Cardiac muscle cell (in vitro differentiated cells and primary cell): ENCODE measurements around the gene LYST. TPM values are rescaled to one million over a fixed set of nuclear protein-coding genes. Genes with fewer than 3 reads are reported as not detected.

ENCODE experiments used
- DNase-seq, 2 donors: peaks; one replicate each; pipeline versions ENCODE4 v3.0.0 to v3.0.0-alpha.2; 2010 to 2017; ENCODE audit warnings: low read depth in 1 of 2, low spot score in 1 of 2
- H3K27ac ChIP-seq: fragments of 200-600 bp; sonication (generic); 2 replicates; pipeline ENCODE4 v1.5.1; 2016
- H3K27me3 ChIP-seq: fragments of 200-600 bp; sonication (generic); 2 replicates; pipeline ENCODE4 v1.6.0; 2016; ENCODE audit warnings: control low read depth
- H3K36me3 ChIP-seq: fragments of 200-600 bp; sonication (generic); 2 replicates; pipeline ENCODE4 v1.5.1; 2016; ENCODE audit warnings: control low read depth
- H3K4me1 ChIP-seq: fragments of 200-600 bp; sonication (generic); 2 replicates; pipeline ENCODE4 v1.8.1; 2017; ENCODE audit warnings: low read depth, mild to moderate bottlenecking, mixed run types
- H3K4me3 ChIP-seq: fragments of 200-600 bp; sonication (generic); 2 replicates; pipeline ENCODE4 v1.5.1; 2016; ENCODE audit warnings: mild to moderate bottlenecking
- H3K9me3 ChIP-seq: fragments of 200-600 bp; sonication (generic); 2 replicates; pipeline ENCODE4 v1.5.1; 2017; ENCODE audit warnings: low read depth, mild to moderate bottlenecking, control low read depth
- polyA plus RNA-seq: library from polyadenylated mRNA; unstranded; fragments of >200 nt; fragmentation: Nextera tagmentation; extraction: Ambion mirVana; gene quantifications from 2 replicates; pipeline ENCODE4 v1.2.1, GENCODE V29; 2016
- total RNA-seq: library from RNA; depleted of rRNA; stranded (reverse); fragments of >200 nt; gene quantifications from 2 replicates; pipeline ENCODE4 v1.2.3, GENCODE V29; 2016
- TF ChIP-seq, protein P1 (sequence below): IDR thresholded peaks from 2 replicates; pipeline ENCODE4 v1.5.1; 2012; ENCODE audit warnings: low read depth, mild to moderate bottlenecking, low read length

LYST gene
- total and polyA plus RNA-seq, 2 experiments from 2014 or later = 4.5 to 5.2 TPM

GRCh38 chr1:235782601-235783000, 84.1 kb downstream of the LYST start:
- no peaks in the 10 kb centered on the region for H3K9me3 ChIP-seq
- H3K27ac ChIP-seq = no peak overlapping the region
- no peaks in the 10 kb centered on the region for H3K27me3 ChIP-seq
- TF ChIP-seq, protein P1, sequence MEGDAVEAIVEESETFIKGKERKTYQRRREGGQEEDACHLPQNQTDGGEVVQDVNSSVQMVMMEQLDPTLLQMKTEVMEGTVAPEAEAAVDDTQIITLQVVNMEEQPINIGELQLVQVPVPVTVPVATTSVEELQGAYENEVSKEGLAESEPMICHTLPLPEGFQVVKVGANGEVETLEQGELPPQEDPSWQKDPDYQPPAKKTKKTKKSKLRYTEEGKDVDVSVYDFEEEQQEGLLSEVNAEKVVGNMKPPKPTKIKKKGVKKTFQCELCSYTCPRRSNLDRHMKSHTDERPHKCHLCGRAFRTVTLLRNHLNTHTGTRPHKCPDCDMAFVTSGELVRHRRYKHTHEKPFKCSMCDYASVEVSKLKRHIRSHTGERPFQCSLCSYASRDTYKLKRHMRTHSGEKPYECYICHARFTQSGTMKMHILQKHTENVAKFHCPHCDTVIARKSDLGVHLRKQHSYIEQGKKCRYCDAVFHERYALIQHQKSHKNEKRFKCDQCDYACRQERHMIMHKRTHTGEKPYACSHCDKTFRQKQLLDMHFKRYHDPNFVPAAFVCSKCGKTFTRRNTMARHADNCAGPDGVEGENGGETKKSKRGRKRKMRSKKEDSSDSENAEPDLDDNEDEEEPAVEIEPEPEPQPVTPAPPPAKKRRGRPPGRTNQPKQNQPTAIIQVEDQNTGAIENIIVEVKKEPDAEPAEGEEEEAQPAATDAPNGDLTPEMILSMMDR = no peak
- H3K4me1 ChIP-seq = no peaks in the 10 kb centered on the region
- peak in 1 of 2 donors; percentile 8 for DNase-seq
- H3K4me3 ChIP-seq = no peak overlapping the region
- H3K36me3 ChIP-seq = no peaks in the 10 kb centered on the region

DNA sequence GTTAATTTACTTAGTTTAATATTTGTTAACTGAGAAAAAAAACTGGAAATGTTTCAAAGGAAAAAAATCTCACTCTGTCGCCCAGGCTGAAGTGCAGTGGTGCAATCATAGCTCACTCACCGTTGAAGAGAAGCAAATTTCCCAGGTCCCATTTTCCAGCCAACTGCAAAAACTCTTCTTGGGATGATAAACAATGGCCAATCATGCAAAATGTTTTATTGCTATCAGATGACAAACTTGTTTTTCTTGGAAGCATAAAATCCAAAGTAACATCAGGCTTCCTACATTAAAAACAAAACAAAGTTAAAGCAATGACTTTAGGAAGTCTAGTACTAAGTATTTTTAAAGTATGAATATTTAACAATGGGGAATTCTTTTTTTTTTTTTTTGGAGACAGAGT, 84.9 kb downstream of the LYST start:
- peak in 1 of 2 donors; percentile 7 for DNase-seq
- Histone ChIP-seq H3K9me3 (no peaks in the 10 kb centered on the region), H3K4me1 (no peaks in the 10 kb centered on the region), H3K27me3 (no peaks in the 10 kb centered on the region), H3K4me3 (no peak overlapping the region), H3K27ac (no peak overlapping the region), H3K36me3 (no peaks in the 10 kb centered on the region)
- TF ChIP-seq, protein P1 = no peak

- H3K27me3 ChIP-seq = no peaks in the 10 kb centered on the region
- H3K36me3 ChIP-seq = no peaks in the 10 kb centered on the region
- H3K9me3 ChIP-seq = no peaks in the 10 kb centered on the region
- no peak overlapping the region for H3K4me3 ChIP-seq
- TF ChIP-seq, protein P1 = no peak
- DNase-seq = no peak
- no peak overlapping the region for H3K27ac ChIP-seq
- no peaks in the 10 kb centered on the region for H3K4me1 ChIP-seq
Measured at GRCh38 chr1:235779770-235780169, 86.9 kb downstream of the LYST start.

DNA sequence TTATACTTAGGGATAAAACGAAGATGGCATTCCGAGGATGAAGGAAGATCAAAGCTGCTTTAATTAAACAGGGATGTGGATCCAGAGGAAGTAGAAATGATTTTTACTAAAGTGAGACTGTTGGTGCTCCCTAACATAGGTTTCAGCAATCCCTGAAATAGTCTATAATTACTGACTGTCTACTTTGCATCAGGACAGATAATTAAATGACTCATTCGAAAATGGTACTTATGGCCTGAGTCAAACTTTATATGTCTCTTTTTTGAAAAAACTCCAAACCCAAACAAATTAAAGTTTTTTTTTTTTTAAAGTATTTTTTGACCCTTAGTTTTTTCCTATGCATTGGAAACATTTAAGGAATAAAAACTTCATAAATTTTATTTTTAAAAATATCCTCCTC, 90.3 kb downstream of the LYST start:
- no peak for DNase-seq
- H3K9me3 ChIP-seq = no peaks in the 10 kb centered on the region
- H3K4me3 ChIP-seq = no peak overlapping the region
- no peak overlapping the region for H3K27ac ChIP-seq
- no peaks in the 10 kb centered on the region for H3K36me3 ChIP-seq
- TF ChIP-seq, protein P1 = no peak
- no peaks in the 10 kb centered on the region for H3K4me1 ChIP-seq
- H3K27me3 ChIP-seq = no peaks in the 10 kb centered on the region

GRCh38 chr1:235775246-235775860, 91.4 kb downstream of the LYST start:
- Histone ChIP-seq H3K9me3 (no peaks in the 10 kb centered on the region), H3K27ac (no peak overlapping the region), H3K4me1 (no peaks in the 10 kb centered on the region), H3K4me3 (no peak overlapping the region), H3K36me3 (no peaks in the 10 kb centered on the region), H3K27me3 (no peaks in the 10 kb centered on the region)
- TF ChIP-seq, protein P1 = no peak
- no peak for DNase-seq
